Fibroblast of peridontal ligament (primary cell): ENCODE results near the gene GUK1.
"Not testable (repeated sequence)": the region's sequence is repeated elsewhere in the genome, so short reads cannot be mapped to it uniquely, and the experiment has no call there.

Source experiments
- DNase-seq: peaks from one replicate; pipeline ENCODE4 v3.0.0-alpha.2; 2010; ENCODE audit errors: extremely low read depth

Gene GUK1

GRCh38 chr1:228162286-228163006 lies 22.4 kb downstream of the GUK1 start:
- no peak for DNase-seq

- no peak for DNase-seq
Measured at GRCh38 chr1:228163007-228163753, 23.1 kb downstream of the GUK1 start.

GRCh38 chr1:228163776-228164519 lies 23.9 kb downstream of the GUK1 start:
- DNase-seq, result no peak

GRCh38 chr1:228164561-228165371 lies 24.7 kb downstream of the GUK1 start:
- no peak for DNase-seq

- DNase-seq, result peak; percentile 98
Measured at GRCh38 chr1:228165372-228166169, 25.5 kb downstream of the GUK1 start, which contains the start of gene IBA57. Gene IBA57, plus strand, starts transcription at chr1:228165804. Its CDS starts 13 bp downstream, at chr1:228165817.

- peak; percentile 73 for DNase-seq
Measured at GRCh38 chr1:228166170-228166936, 26.3 kb downstream of the GUK1 start.

- no peak for DNase-seq
Measured at GRCh38 chr1:228168563-228169270, 28.6 kb downstream of the GUK1 start.

- DNase-seq, result no peak
Measured at GRCh38 chr1:228169345-228169744, 29.3 kb downstream of the GUK1 start.

GRCh38 chr1:228170666-228171065 lies 30.6 kb downstream of the GUK1 start:
- DNase-seq, result no peak

GRCh38 chr1:228171221-228171891 lies 31.3 kb downstream of the GUK1 start:
- no peak for DNase-seq

GRCh38 chr1:228172591-228173527 lies 32.8 kb downstream of the GUK1 start:
- DNase-seq, result no peak

GRCh38 chr1:228173528-228174481 lies 33.7 kb downstream of the GUK1 start:
- not testable (repeated sequence) for DNase-seq

GRCh38 chr1:228174482-228175315 lies 34.6 kb downstream of the GUK1 start:
- no peak for DNase-seq

- DNase-seq, result no peak
Measured at GRCh38 chr1:228175316-228176023, 35.4 kb downstream of the GUK1 start.

GRCh38 chr1:228176024-228176395 lies 35.9 kb downstream of the GUK1 start:
- no peak for DNase-seq
